MCF 10A (cell line): ENCODE measurements around the gene HSBP1. TPM values are rescaled to one million over a fixed set of nuclear protein-coding genes. Genes with fewer than 3 reads are reported as not detected.

ENCODE experiments used
- BruUV-seq: library from RNA; stranded (reverse); fragments of 400-500 nt; replicated peaks from 2 replicates; lab custom pipeline; 2021; lab: Mats Ljungman, UMichigan
- CTCF ChIA-PET: fragments of 300-600 bp; sonication (Branson Sonifier 250); formaldehyde crosslinking; extraction: SDS; loops from one replicate; lab custom pipeline; 2021; ENCODE audit warnings: antibody characterized with exemption, inconsistent platforms; lab: Yijun Ruan, JAX
- POLR2A ChIA-PET: fragments of 300-600, 350-650 bp; sonication (Branson Sonifier 250); formaldehyde crosslinking; extraction: SDS; loops from one replicate; lab custom pipeline; 2020; ENCODE audit warnings: antibody characterized with exemption, inconsistent platforms; lab: Yijun Ruan, JAX
- DNase-seq: peaks from one replicate; pipeline ENCODE4 v3.0.0-alpha.2; 2018; ENCODE audit not compliant: unreplicated experiment
- H3K27ac Mint-ChIP-seq: one replicate; pipeline ENCODE4 v1.8.0; 2022; ENCODE audit warnings: mild to moderate bottlenecking, low read depth, mixed read lengths; ENCODE audit not compliant: unreplicated experiment
- H3K27me3 Mint-ChIP-seq: one replicate; pipeline ENCODE4 v1.8.0; 2022; ENCODE audit warnings: mixed read lengths; ENCODE audit not compliant: insufficient read depth, unreplicated experiment
- H3K36me3 Mint-ChIP-seq: one replicate; pipeline ENCODE4 v1.8.0; 2022; ENCODE audit warnings: mild to moderate bottlenecking, moderate library complexity, mixed read lengths; ENCODE audit not compliant: insufficient read depth, unreplicated experiment
- H3K4me1 Mint-ChIP-seq: one replicate; pipeline ENCODE4 v1.8.0; 2022; ENCODE audit warnings: mixed read lengths; ENCODE audit not compliant: insufficient read depth, unreplicated experiment
- H3K4me3 Mint-ChIP-seq: one replicate; pipeline ENCODE4 v1.8.0; 2022; ENCODE audit warnings: mild to moderate bottlenecking, moderate library complexity, mixed read lengths; ENCODE audit not compliant: unreplicated experiment
- H3K9me3 Mint-ChIP-seq: one replicate; pipeline ENCODE4 v1.8.0; 2022; ENCODE audit warnings: mixed read lengths; ENCODE audit not compliant: unreplicated experiment
- intact Hi-C: fragments of 100-400 bp; cut with micrococcal nuclease; formaldehyde crosslinking; loops from 2 replicates; pipeline ENCODE4 v1.14.1; 2022
- total RNA-seq: library from RNA; stranded (reverse); gene quantifications from 2 replicates; pipeline ENCODE4 v1.2.3, GENCODE V29; 2022
- TF ChIP-seq, protein P1 (sequence below): fragments of 200-600 bp; IDR thresholded peaks from one replicate; pipeline ENCODE4 v1.8.0; 2022; ENCODE audit warnings: antibody characterized with exemption, mild to moderate bottlenecking; ENCODE audit not compliant: unreplicated experiment

HSBP1 gene
- total RNA-seq, 1 experiment from 2014 or later = 101 TPM

GRCh38 chr16:83810901-83811300 lies 3.1 kb downstream of the HSBP1 start:
- Mint-ChIP-seq H3K27me3 (no peaks in the 10 kb centered on the region), H3K27ac (no peak overlapping the region), H3K4me1 (no peaks in the 10 kb centered on the region), H3K36me3 (peaks cover 52% of the 10 kb centered on the region), H3K9me3 (no peaks in the 10 kb centered on the region), H3K4me3 (no peak overlapping the region)
- no TSS peak for BruUV-seq
- intact Hi-C loops = no loop called here
- CTCF ChIA-PET = interaction anchor here (0.6 kb wide), 1 partner anchor 65 kb away, joined by 5 read pairs; no protein-coding TSS in a partner anchor
- no peak for DNase-seq
- TF ChIP-seq, protein P1, sequence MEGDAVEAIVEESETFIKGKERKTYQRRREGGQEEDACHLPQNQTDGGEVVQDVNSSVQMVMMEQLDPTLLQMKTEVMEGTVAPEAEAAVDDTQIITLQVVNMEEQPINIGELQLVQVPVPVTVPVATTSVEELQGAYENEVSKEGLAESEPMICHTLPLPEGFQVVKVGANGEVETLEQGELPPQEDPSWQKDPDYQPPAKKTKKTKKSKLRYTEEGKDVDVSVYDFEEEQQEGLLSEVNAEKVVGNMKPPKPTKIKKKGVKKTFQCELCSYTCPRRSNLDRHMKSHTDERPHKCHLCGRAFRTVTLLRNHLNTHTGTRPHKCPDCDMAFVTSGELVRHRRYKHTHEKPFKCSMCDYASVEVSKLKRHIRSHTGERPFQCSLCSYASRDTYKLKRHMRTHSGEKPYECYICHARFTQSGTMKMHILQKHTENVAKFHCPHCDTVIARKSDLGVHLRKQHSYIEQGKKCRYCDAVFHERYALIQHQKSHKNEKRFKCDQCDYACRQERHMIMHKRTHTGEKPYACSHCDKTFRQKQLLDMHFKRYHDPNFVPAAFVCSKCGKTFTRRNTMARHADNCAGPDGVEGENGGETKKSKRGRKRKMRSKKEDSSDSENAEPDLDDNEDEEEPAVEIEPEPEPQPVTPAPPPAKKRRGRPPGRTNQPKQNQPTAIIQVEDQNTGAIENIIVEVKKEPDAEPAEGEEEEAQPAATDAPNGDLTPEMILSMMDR = no peak
- POLR2A ChIA-PET = interaction anchor here (0.6 kb wide), 1 partner anchor 196 kb away, joined by 3 read pairs; no protein-coding TSS in a partner anchor

GRCh38 chr16:83813823-83814658 lies 6.3 kb downstream of the HSBP1 start:
- POLR2A ChIA-PET = interaction anchor here (0.5 to 1.3 kb wide), 4 partner anchors 10 to 1179 kb away, joined by 3 to 6 read pairs (median 3); no protein-coding TSS in a partner anchor

GRCh38 chr16:83814659-83814985 lies 6.8 kb downstream of the HSBP1 start:
- no peaks in the 10 kb centered on the region for H3K27me3 Mint-ChIP-seq

More at GRCh38 chr16:83813823-83814658, 6.3 kb downstream of the HSBP1 start:
- Mint-ChIP-seq H3K27ac (no peak overlapping the region), H3K4me1 (no peaks in the 10 kb centered on the region), H3K4me3 (no peak overlapping the region), H3K36me3 (peaks cover 50% of the 10 kb centered on the region), H3K27me3 (no peaks in the 10 kb centered on the region), H3K9me3 (no peaks in the 10 kb centered on the region)
- TF ChIP-seq, protein P1 = no peak
- CTCF ChIA-PET = interaction anchor here (1.8 to 2.4 kb wide), 2 partner anchors 10 to 11 kb away, joined by 4 to 10 read pairs; no protein-coding TSS in a partner anchor
- intact Hi-C loops = no loop called here
- DNase-seq = peak; percentile 20
- BruUV-seq = no TSS peak

More at GRCh38 chr16:83814659-83814985, 6.8 kb downstream of the HSBP1 start:
- BruUV-seq = no TSS peak
- no peak overlapping the region for H3K4me3 Mint-ChIP-seq
- ChIA-PET POLR2A (interaction anchor here (0.5 to 0.9 kb wide), 2 partner anchors 85 to 120 kb away, joined by 3 read pairs; partner anchors contain the start of gene MLYCD), CTCF (interaction anchor here (1.1 to 1.8 kb wide), 2 partner anchors 9 to 12 kb away, joined by 3 to 4 read pairs; no protein-coding TSS in a partner anchor)
- intact Hi-C loops = no loop called here
- no peaks in the 10 kb centered on the region for H3K9me3 Mint-ChIP-seq
- DNase-seq = no peak
- TF ChIP-seq, protein P1 = no peak
- peaks cover 44% of the 10 kb centered on the region for H3K36me3 Mint-ChIP-seq
- no peaks in the 10 kb centered on the region for H3K4me1 Mint-ChIP-seq
- H3K27ac Mint-ChIP-seq = no peak overlapping the region
